Endodermal cell (in vitro differentiated cells): ENCODE results near the gene RPTOR. TPM values are rescaled to one million over a fixed set of nuclear protein-coding genes. Genes with fewer than 3 reads are reported as not detected.

ENCODE experiments used
- DNase-seq: peaks from one replicate; pipeline ENCODE4 v3.0.0-alpha.2; 2017
- H3K27ac ChIP-seq: 2 replicates; pipeline ENCODE4 v1.5.1; 2013; ENCODE audit warnings: mild to moderate bottlenecking, low read depth, low read length, moderate library complexity
- H3K27me3 ChIP-seq: 2 replicates; pipeline ENCODE4 v1.6.1; 2013; ENCODE audit warnings: mild to moderate bottlenecking, low read length, moderate library complexity; ENCODE audit not compliant: insufficient read depth, control insufficient read depth, poor library complexity, severe bottlenecking
- H3K36me3 ChIP-seq: 2 replicates; pipeline ENCODE4 v1.7.0; 2013; ENCODE audit warnings: mild to moderate bottlenecking, low read length, moderate library complexity; ENCODE audit not compliant: control insufficient read depth, insufficient read depth
- H3K4me1 ChIP-seq: one replicate; pipeline ENCODE4 v1.7.0; 2013; ENCODE audit warnings: low read length; ENCODE audit not compliant: control insufficient read depth, insufficient read depth
- H3K4me3 ChIP-seq: 2 replicates; pipeline ENCODE4 v1.5.1; 2013; ENCODE audit warnings: mild to moderate bottlenecking, low read length, moderate library complexity
- H3K9ac ChIP-seq: 2 replicates; pipeline ENCODE4 v1.6.1; 2013; ENCODE audit warnings: mild to moderate bottlenecking, low read length, moderate library complexity; ENCODE audit not compliant: poor library complexity, severe bottlenecking; ENCODE audit errors: extremely low read depth
- H3K9me3 ChIP-seq: 2 replicates; pipeline ENCODE4 v1.6.1; 2013; ENCODE audit warnings: mild to moderate bottlenecking, low read length, moderate library complexity; ENCODE audit not compliant: control insufficient read depth
- H3K27ac Mint-ChIP-seq: 2 replicates; pipeline ENCODE4 v1.8.0; 2020; ENCODE audit warnings: mixed read lengths
- H3K27me3 Mint-ChIP-seq: 2 replicates; pipeline ENCODE4 v1.8.0; 2021; ENCODE audit warnings: mild to moderate bottlenecking, mixed read lengths; ENCODE audit not compliant: insufficient read depth
- H3K36me3 Mint-ChIP-seq: 2 replicates; pipeline ENCODE4 v1.8.0; 2020; ENCODE audit warnings: low read depth, mixed read lengths
- H3K4me1 Mint-ChIP-seq: 2 replicates; pipeline ENCODE4 v1.8.0; 2020; ENCODE audit warnings: mixed read lengths
- H3K4me3 Mint-ChIP-seq: 2 replicates; pipeline ENCODE4 v1.8.0; 2020; ENCODE audit warnings: mild to moderate bottlenecking, moderate library complexity, mixed read lengths
- H3K9me3 Mint-ChIP-seq: 2 replicates; pipeline ENCODE4 v1.8.0; 2020; ENCODE audit warnings: mild to moderate bottlenecking, mixed read lengths
- WGBS, 2 experiments: methylation state at CpG; one replicate each; pipeline versions ENCODE4 v1.1.5 to v1.1.7; 2013; ENCODE audit warnings: missing lambda C conversion rate in 2 of 2, mixed read lengths in 1 of 2; ENCODE audit not compliant: insufficient coverage in 1 of 2, insufficient read length in 1 of 2; 5-methylcytosine and 5-hydroxymethylcytosine counted together
- total RNA-seq, 2 donors: library from RNA; stranded (reverse); fragmentation: NEBNext Ultra II Directional in 1 of 2; extraction: Animal tissue kit (Norgen Biotek cat#: 25700) in 1 of 2; gene quantifications; 2 replicates in 1 of 2; 3 replicates in 1 of 2; pipeline ENCODE4 v1.2.1, GENCODE V29; 2021
- TF ChIP-seq, protein P1 (sequence below): fragments of 200-600 bp; sonication (generic); conservative IDR thresholded peaks from 2 replicates; pipeline ENCODE4 v1.5.0; 2021; ENCODE audit warnings: antibody characterized with exemption, mild to moderate bottlenecking

Gene RPTOR
- total RNA-seq, 2 donors from 2014 or later: 45.1 to 53.4 TPM

DNA sequence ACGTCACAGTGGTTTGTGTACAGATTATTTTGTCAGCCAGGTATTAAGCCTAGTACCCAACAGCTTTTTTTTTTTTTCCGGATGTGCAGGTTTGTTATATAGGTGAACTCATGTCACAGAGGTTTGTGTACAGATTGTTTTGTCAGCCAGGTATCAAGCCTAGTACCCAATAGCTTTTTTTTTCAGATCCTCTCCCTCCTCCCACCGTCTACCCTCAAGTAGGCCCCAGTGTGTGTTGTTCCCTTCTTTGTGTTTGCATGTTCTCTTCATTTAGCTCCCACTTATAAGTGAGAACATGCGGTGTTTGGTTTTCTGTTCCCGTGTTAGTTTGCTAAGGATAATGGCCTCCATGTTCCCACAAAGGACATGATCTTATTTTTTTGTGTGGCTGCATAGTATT, 19.9 kb downstream of the RPTOR start:
- TF ChIP-seq, protein P1, sequence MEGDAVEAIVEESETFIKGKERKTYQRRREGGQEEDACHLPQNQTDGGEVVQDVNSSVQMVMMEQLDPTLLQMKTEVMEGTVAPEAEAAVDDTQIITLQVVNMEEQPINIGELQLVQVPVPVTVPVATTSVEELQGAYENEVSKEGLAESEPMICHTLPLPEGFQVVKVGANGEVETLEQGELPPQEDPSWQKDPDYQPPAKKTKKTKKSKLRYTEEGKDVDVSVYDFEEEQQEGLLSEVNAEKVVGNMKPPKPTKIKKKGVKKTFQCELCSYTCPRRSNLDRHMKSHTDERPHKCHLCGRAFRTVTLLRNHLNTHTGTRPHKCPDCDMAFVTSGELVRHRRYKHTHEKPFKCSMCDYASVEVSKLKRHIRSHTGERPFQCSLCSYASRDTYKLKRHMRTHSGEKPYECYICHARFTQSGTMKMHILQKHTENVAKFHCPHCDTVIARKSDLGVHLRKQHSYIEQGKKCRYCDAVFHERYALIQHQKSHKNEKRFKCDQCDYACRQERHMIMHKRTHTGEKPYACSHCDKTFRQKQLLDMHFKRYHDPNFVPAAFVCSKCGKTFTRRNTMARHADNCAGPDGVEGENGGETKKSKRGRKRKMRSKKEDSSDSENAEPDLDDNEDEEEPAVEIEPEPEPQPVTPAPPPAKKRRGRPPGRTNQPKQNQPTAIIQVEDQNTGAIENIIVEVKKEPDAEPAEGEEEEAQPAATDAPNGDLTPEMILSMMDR: no peak
- H3K4me3 Mint-ChIP-seq: no peak overlapping the region
- H3K36me3 Mint-ChIP-seq: peaks cover 9% of the 10 kb centered on the region
- Histone ChIP-seq H3K9ac (no peak overlapping the region), H3K9me3 (no peaks in the 10 kb centered on the region), H3K4me1 (no peaks in the 10 kb centered on the region), H3K27ac (no peak overlapping the region), H3K27me3 (peaks cover 6% of the 10 kb centered on the region), H3K36me3 (no peaks in the 10 kb centered on the region), H3K4me3 (no peak overlapping the region)
- 71 to 88% methylated on average over 2 to 4 of the region's 5 CpGs for WGBS, 2 experiments
- DNase-seq: no peak
- H3K27me3 Mint-ChIP-seq: peaks cover 72% of the 10 kb centered on the region
- H3K9me3 Mint-ChIP-seq: no peaks in the 10 kb centered on the region
- H3K27ac Mint-ChIP-seq: no peak overlapping the region
- H3K4me1 Mint-ChIP-seq: peaks cover 13% of the 10 kb centered on the region

DNA sequence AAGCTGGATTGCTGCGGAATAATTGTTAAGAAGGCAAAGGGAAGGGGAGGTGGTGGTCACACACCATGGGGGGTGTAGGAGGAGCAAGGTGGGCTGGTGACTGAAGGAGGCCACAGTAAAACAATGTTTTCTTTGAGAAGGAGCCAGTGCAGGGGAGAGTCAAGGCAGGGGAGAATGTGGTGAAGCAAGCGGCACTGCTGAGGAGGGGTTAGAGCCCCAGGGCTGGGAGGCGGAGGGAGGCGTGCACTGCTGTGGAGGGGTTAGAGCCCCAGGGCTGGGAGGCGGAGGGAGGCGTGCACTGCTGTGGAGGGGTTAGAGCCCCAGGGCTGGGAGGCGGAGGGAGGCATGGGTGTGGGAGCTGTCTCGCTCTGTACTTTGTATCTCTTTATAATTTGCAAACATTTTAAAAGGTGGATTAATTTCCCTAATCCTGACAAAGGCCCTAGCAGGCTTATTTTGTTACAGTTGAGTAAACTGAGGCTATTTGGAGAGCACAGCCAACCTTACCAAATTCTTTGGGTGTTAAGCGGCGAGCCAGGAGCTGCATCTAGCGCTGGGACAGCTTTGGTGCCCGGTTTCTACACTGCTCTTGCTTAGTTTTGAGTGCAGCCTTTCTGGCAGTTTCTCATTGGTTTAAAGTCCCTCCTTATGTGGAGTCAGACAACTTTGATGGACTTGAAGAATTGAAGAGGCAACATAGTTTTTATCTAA, 20.9 kb downstream of the RPTOR start:
- no peaks in the 10 kb centered on the region for H3K36me3 ChIP-seq
- peaks cover 72% of the 10 kb centered on the region for H3K27me3 Mint-ChIP-seq
- peaks cover 13% of the 10 kb centered on the region for H3K4me1 Mint-ChIP-seq
- H3K27ac ChIP-seq: no peak overlapping the region
- 40 to 43% methylated on average over 5 to 9 of the region's 12 CpGs for WGBS, 2 experiments
- no peak overlapping the region for H3K9ac ChIP-seq
- no peaks in the 10 kb centered on the region for H3K4me1 ChIP-seq
- TF ChIP-seq, protein P1: no peak
- no peak overlapping the region for H3K27ac Mint-ChIP-seq
- peaks cover 6% of the 10 kb centered on the region for H3K27me3 ChIP-seq
- H3K9me3 ChIP-seq: no peaks in the 10 kb centered on the region
- no peaks in the 10 kb centered on the region for H3K9me3 Mint-ChIP-seq
- DNase-seq: peak; percentile 74
- H3K36me3 Mint-ChIP-seq: peaks cover 9% of the 10 kb centered on the region
- no peak overlapping the region for H3K4me3 ChIP-seq
- H3K4me3 Mint-ChIP-seq: no peak overlapping the region

DNA sequence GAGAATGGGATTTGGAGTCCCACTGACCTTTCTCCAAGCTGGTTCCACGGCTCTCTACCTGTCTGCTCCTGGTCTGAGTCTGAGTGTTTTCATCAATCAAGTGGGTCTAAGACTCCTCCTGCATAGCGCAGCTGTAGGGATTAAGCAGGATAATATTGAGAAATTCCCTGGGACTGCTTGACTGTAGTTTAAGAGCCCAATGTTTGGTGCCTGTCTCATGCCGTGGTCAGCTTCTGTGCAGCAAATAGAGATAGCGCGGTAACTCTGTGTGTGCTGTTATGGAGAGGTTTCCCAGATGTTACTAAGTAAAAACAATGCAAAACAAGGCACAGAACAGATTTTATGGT, 21.4 kb downstream of the RPTOR start:
- Histone ChIP-seq H3K9me3 (no peaks in the 10 kb centered on the region), H3K4me3 (no peak overlapping the region), H3K27ac (no peak overlapping the region), H3K27me3 (peaks cover 6% of the 10 kb centered on the region), H3K4me1 (no peaks in the 10 kb centered on the region), H3K36me3 (no peaks in the 10 kb centered on the region), H3K9ac (no peak overlapping the region)
- Mint-ChIP-seq H3K27ac (no peak overlapping the region), H3K4me3 (no peak overlapping the region), H3K36me3 (peaks cover 9% of the 10 kb centered on the region), H3K9me3 (no peaks in the 10 kb centered on the region), H3K4me1 (peaks cover 13% of the 10 kb centered on the region), H3K27me3 (peaks cover 69% of the 10 kb centered on the region)
- no peak for DNase-seq
- TF ChIP-seq, protein P1: no peak
- WGBS, 2 experiments: 76 to 91% methylated on average over 3 to 5 of the region's 5 CpGs
